Nephron progenitor cell (in vitro differentiated cells): ENCODE measurements around the gene PGBD4.

Experiments used
- DNase-seq: peaks from one replicate; pipeline ENCODE4 v3.0.0; 2021
- H3K27ac Mint-ChIP-seq: 2 replicates; pipeline ENCODE4 v1.8.0; 2021; ENCODE audit warnings: mild to moderate bottlenecking, moderate library complexity, mixed read lengths
- H3K27me3 Mint-ChIP-seq: 2 replicates; pipeline ENCODE4 v1.8.0; 2021; ENCODE audit warnings: mild to moderate bottlenecking, low read depth, mixed read lengths; ENCODE audit not compliant: poor library complexity
- H3K36me3 Mint-ChIP-seq: 2 replicates; pipeline ENCODE4 v1.8.0; 2021; ENCODE audit warnings: low read depth, mixed read lengths
- H3K4me1 Mint-ChIP-seq: 2 replicates; pipeline ENCODE4 v1.8.0; 2021; ENCODE audit warnings: mixed read lengths
- H3K4me3 Mint-ChIP-seq: 2 replicates; pipeline ENCODE4 v1.8.0; 2021; ENCODE audit warnings: mild to moderate bottlenecking, moderate library complexity, mixed read lengths
- H3K9me3 Mint-ChIP-seq: 2 replicates; pipeline ENCODE4 v1.8.0; 2021; ENCODE audit warnings: mild to moderate bottlenecking, moderate library complexity, mixed read lengths
- CTCF ChIP-seq: fragments of 200-600 bp; sonication (generic); IDR thresholded peaks from 2 replicates; pipeline ENCODE4 v1.5.0; 2021; ENCODE audit warnings: antibody characterized with exemption

PGBD4 gene

GRCh38 chr15:34126522-34126921, 24.6 kb downstream of the PGBD4 start:
- Mint-ChIP-seq H3K4me1 (peaks cover 17% of the 10 kb centered on the region), H3K9me3 (peaks cover 8% of the 10 kb centered on the region), H3K27me3 (no peaks in the 10 kb centered on the region), H3K4me3 (no peak overlapping the region), H3K36me3 (no peaks in the 10 kb centered on the region), H3K27ac (peak overlapping the region; percentile 50)
- no peak for TF ChIP-seq CTCF
- DNase-seq: no peak

- Mint-ChIP-seq H3K4me1 (peaks cover 17% of the 10 kb centered on the region), H3K36me3 (no peaks in the 10 kb centered on the region), H3K27ac (no peak overlapping the region), H3K9me3 (no peaks in the 10 kb centered on the region), H3K4me3 (no peak overlapping the region), H3K27me3 (no peaks in the 10 kb centered on the region)
- no peak for TF ChIP-seq CTCF
- DNase-seq: no peak
Measured at GRCh38 chr15:34128898-34129297, 27.0 kb downstream of the PGBD4 start.

- no peak for DNase-seq
- H3K4me1 Mint-ChIP-seq: no peaks in the 10 kb centered on the region
- TF ChIP-seq CTCF: no peak
- no peaks in the 10 kb centered on the region for H3K27me3 Mint-ChIP-seq
- no peak overlapping the region for H3K4me3 Mint-ChIP-seq
- H3K9me3 Mint-ChIP-seq: no peaks in the 10 kb centered on the region
- H3K27ac Mint-ChIP-seq: no peak overlapping the region
- peaks cover under 1% of the 10 kb centered on the region for H3K36me3 Mint-ChIP-seq
Measured at GRCh38 chr15:34132881-34133280, 31.0 kb downstream of the PGBD4 start.

- Mint-ChIP-seq H3K4me3 (no peak overlapping the region), H3K9me3 (no peaks in the 10 kb centered on the region), H3K36me3 (peaks cover 6% of the 10 kb centered on the region), H3K27me3 (no peaks in the 10 kb centered on the region), H3K4me1 (no peaks in the 10 kb centered on the region), H3K27ac (peak overlapping the region; percentile 32)
- DNase-seq: no peak
- no peak for TF ChIP-seq CTCF
Measured at GRCh38 chr15:34133511-34133910, 31.6 kb downstream of the PGBD4 start.

GRCh38 chr15:34147371-34148140, 45.7 kb downstream of the PGBD4 start:
- no peak for DNase-seq
- Mint-ChIP-seq H3K9me3 (no peaks in the 10 kb centered on the region), H3K27me3 (no peaks in the 10 kb centered on the region), H3K4me3 (no peak overlapping the region), H3K27ac (peak overlapping the region; percentile 11), H3K4me1 (no peaks in the 10 kb centered on the region), H3K36me3 (peaks cover 65% of the 10 kb centered on the region)
- TF ChIP-seq CTCF: no peak

GRCh38 chr15:34154725-34155204, 52.9 kb downstream of the PGBD4 start:
- no peak overlapping the region for H3K4me3 Mint-ChIP-seq
- H3K4me1 Mint-ChIP-seq: peaks cover 3% of the 10 kb centered on the region
- H3K27me3 Mint-ChIP-seq: no peaks in the 10 kb centered on the region
- H3K36me3 Mint-ChIP-seq: peaks cover 88% of the 10 kb centered on the region
- DNase-seq: no peak
- peaks cover 24% of the 10 kb centered on the region for H3K9me3 Mint-ChIP-seq
- TF ChIP-seq CTCF: no peak
- no peak overlapping the region for H3K27ac Mint-ChIP-seq
